ENCODE data around the gene CRYBA1.

CRYBA1 gene

DNA sequence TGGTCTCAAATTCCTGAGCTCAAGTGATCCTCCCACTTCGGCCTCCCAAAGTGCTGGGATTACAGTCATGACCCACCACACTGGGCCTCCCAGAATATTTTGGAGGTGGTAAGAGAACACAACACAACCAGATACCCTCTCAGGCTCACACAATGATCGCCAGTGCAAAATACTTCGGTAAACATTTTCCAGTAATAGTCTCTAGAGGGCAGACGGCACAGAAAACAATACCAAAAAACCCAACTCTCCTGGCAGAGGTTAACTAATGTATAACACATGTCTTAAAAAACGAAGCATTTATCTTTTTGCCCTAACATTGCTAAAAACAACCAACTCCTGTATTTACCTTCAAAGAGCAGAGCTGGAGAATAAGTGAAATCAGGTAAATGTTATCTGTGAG is 36.8 kb downstream of the CRYBA1 start:
- DNase-seq (ENCODE audit: low read depth): no peak

DNA sequence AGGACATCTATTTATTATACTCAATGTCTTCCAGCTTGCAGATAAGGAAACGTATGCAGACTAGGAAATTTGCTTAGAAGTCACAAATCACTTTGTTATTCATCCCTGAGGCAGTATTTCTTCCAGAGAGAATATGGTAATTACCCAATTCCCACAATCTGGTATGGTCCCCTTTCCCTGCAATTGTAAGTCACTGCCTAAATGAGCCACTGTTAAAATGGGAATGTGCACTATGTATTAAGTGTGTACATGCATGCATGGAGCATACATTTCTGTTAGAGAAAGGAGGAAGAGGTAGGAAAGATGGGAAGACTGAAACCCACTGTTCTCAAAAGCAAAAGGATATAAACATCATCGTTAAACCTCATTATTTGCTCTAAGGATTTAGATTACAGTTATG is 37.3 kb downstream of the CRYBA1 start:
- DNase-seq (ENCODE audit: low read depth): no peak

DNA sequence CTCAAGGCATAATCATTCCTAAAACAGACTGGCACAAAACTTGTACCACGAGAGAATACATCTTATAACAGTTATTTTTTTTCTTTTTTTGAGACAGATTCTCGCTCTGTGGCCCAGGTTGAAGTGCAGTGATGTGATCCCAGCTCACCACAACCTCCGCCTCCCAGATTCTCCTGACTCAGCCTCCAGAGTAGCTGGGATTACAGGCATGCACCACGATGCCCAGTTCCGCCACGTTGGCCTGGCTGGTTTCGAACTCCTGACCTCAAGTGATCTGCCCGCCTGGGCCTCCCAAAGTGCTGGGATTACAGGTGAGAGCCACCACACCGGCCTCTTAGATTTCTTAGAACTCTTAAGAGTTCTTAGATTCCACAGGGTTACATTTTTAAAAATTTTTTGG is 43.2 kb downstream of the CRYBA1 start:
- DNase-seq (ENCODE audit: low read depth): no peak

DNA sequence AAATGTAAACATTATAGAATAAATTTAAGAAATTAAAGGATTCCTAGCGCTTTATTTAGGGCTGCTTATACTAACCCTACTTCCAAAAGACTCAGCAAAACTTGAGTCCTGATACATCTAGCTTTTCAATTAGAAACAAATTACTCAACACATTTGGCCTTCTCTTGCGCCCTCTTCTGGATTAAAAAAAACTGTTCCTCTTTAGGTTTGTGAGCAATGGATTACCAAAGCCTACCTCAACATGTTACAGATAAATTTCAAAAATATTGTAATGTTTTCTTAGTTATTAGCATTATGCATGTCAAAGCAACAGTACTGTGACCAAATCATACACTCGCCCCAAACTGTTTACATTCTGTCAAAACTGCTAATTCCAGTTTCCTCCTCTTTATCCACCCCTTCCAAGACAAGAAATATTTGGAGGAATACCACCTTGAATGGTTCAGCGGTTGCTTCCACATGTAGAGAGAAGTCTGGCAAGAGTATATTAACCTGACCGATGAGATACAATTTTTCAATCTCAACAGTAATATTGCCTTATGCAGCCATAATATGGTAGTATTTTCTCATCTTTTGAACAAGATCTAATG is 44.6 kb downstream of the CRYBA1 start:
- no peak for DNase-seq (ENCODE audit: low read depth)

DNA sequence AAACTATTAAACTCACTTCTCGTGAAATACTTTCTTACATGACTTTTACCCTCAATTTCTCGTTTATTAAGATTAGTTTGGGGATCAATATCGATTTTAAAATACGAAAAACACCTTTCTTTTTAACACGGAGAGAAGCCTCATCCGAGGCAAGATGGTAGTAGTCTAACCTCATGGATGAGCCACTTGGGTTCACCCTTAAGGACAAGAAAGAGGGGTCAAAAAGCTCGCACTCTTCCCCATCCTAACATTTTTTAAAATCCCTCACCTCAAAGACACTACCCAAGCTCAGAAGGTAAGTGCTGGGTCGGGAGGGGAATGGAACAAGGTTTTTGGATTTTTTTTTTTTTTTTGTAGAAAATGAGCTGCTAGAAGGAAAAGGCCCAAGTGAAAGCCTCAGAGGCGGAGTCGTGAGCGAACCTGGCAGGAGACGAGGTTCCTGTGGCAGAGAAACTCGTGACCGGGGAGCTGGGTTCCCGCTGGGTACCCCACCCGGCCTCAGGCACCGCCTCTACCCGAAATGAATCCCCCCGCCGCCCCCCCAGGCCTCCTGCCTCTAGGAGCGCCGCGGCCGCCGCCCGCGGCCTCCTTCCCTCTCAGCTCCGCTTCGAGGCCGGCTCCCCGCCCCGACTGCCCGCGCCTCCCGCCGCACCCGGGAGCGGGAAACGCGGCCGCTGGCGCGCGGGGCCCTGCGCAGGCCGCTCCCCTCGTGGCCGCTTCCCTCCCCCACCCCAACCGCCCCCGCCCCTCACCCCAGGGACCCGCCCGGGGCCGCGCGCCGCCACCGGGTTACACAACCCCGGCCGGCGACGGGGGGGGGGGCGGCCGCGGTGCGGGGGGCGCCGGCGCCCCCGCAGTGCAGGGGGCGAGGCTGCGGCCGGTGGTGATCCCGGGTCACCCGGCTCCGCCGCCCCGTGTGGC is 45.7 kb downstream of the CRYBA1 start:
- peak; percentile 27 for DNase-seq (ENCODE audit: low read depth)

DNA sequence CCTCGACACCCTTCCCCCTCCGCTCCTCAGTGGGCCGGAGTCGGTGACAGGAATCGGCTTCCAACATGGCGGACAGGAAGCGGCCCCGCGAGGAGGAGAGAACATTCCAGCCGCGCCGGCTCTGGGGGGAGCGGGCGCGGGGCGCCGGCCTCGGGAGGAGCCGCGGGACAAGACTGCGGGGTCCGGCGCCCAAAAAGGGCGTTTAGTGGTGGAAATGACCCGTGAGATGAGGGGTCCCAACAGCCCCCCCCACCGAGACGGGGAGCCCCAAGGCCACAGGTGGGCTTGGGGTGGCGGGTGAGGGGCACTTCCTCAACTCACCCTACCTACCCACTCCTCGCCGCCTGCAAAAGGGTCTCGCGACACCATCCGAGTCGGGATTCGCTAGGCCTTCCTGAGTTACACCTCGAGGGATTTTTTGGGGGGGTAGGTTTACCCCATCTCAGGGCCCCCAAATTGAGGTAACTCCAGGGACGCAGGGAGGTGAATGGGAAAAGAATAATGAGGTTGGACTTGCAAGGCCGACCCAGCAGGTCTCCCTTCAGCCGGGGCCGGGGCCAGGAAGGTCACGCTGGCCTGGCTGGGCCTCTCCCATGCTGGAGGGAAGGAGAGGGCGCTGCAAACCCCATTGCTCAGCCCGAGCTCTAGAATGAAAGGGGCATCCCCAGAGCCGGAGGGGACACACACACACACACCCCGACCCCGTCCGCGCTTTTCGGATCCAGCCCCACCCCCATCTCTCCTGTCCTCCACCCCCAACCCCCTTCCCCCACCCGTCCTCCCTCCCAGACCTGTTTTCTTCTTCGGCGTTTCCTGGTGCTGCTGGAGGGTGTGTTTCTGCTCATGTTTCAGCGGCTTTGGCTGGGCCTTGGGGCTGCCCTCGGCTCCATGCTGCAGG is 46.6 kb downstream of the CRYBA1 start:
- DNase-seq (ENCODE audit: low read depth): peak; percentile 37

DNA sequence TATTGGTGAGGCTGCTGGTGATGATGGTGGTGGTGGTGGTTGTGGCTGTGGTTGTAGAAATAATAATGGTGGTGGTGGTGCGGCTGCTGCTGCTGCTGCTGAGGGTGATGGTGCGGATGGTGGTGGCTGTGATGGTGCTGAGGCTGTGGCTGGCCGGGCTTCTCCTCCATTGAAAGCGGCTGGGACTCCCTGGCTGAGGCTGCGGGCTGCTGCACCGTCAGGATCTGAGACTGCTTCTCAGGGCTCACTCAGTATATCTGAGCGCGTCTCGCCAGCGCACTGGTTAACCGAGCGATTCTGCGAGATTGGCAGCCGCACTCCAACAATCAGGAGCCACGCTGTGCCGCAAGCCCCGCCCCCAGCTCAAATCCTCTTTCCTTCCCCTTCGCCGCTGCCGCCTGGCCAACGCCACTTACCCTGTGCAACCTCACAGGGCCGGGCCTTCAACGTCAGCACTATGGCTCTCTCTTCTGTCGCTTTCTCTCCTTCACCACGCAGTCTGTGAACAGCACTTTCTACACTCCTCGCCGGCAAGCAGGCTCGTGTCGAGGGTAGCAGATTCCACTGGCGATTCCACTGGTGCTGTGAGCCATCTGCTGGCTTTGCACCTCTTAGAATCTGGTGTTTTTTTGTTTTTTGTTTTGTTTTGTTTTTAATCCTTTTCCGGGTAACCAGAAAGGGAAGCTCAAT is 47.4 kb downstream of the CRYBA1 start, which contains the start of gene NUFIP2:
Gene NUFIP2 (minus strand): TSS at position 259 of the 690 bp plus-strand sequence. CDS start 89 bp downstream, at position 170.
- peak; percentile 97 for DNase-seq (ENCODE audit: low read depth)

DNA sequence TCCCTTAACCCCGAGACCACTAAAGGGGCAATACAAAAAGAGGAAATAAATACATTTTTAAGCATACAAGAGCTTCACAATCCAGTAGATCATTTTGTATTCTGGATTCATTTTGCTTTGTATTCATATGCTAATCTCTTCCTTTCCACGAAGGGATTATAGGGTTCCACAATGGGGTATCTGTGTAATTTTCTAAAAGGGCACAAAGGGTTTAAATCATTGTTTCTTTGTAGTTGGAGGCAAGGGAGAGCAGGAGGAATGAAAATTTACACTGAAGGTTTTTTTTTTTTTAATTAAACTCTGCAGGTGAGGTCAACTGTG is 47.9 kb downstream of the CRYBA1 start:
- no peak for DNase-seq (ENCODE audit: low read depth)

DNA sequence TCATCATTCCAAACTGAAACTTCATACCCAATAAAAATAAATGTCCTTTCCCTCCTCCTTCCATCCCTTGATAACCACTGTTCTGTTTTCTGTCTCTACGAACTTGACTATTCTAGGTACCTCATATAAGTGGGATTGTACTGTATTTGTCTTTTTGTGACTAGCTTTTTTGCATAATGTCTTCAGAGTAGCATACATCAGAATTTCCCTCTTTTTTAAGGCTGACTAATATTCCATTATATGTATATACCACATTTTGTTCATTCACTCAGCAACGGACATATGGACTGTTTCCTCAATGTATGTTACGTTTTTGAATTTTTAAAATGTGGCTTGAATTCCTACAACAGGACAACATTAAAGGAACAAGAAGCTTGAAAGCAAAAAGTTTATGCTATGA is 48.8 kb downstream of the CRYBA1 start:
- DNase-seq (ENCODE audit: low read depth): no peak

DNA sequence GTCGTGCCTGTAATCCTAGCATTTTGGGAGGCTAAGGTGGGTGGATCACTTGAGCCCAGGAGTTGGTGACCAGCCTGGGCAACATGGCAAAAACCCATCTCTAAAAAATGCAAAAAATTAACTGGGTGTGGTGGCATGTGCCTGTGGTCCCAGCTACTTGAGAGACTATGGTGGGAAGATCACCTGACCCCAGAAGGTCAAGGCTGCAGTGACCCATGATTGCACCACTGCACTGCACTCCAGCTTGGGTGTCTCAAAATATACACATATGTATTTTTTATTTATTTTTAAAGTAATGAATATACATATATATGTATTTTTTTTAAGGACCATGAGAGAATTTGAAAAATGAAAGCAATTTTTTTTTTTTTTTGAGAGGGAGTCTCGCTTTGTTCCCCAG is 52.4 kb downstream of the CRYBA1 start:
- DNase-seq (ENCODE audit: low read depth): no peak

DNA sequence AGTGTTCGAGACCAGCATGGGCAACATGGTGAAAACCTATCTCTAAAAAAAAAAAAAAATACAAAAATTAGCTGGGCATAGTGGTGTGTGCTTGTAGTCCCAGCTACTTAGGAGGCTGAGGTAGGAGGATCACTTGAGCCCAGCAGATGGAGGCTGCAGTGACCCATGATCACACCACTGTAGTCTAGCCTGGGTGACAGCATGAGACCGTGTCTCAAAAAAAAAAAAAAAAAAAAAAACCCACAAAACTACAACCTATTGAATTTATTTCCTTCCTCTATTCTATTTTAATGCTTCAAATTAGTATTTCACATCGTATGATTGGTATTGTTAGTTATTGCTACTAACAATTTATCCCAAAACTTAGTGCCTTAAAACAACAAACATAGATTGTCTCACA is 56.7 kb downstream of the CRYBA1 start:
- DNase-seq (ENCODE audit: low read depth): no peak
